ENCODE measurements around the gene EDIL3.

- TF ChIP-seq CTCF (IDR thresholded peaks at IDR 0.05) (no peak), POLR2AphosphoS5 (IDR thresholded peaks at IDR 0.05) (no peak)
These were observed 236.0 kb downstream of the EDIL3 start for GRCh38 chr5:84148651-84149050.

Data from sigmoid colon (tissue), 4 donors.